Common myeloid progenitor, CD34-positive (primary cell): ENCODE results near the gene NECTIN1.

Source experiments
- CTCF ChIA-PET: fragments of 350-600 bp; sonication (Branson Sonifier 250); formaldehyde crosslinking; loops from one replicate; lab custom pipeline; 2021; ENCODE audit warnings: antibody characterized with exemption; lab: Charles Lee
- POLR2A ChIA-PET: fragments of 350-600 bp; sonication (Branson Sonifier 250); formaldehyde crosslinking; loops from one replicate; lab custom pipeline; 2021; ENCODE audit warnings: antibody characterized with exemption; lab: Charles Lee
- DNase-seq, 3 donors: peaks; one replicate each; pipeline versions ENCODE4 v3.0.0 to v3.0.0-alpha.2; 2013
- H3K27ac ChIP-seq, 2 experiments: 1 replicate in 1 of 2; 2 replicates in 1 of 2; pipeline ENCODE4 v1.7.0; 2013; ENCODE audit warnings: inconsistent platforms in 2 of 2, low read length in 2 of 2, mild to moderate bottlenecking in 2 of 2, low read depth in 1 of 2, moderate library complexity in 1 of 2; ENCODE audit not compliant: severe bottlenecking in 2 of 2, insufficient read depth in 1 of 2, poor library complexity in 1 of 2
- H3K27me3 ChIP-seq, 5 experiments: replicated peaks in 2 of 5; 1 replicate in 3 of 5; 2 replicates in 2 of 5; pipeline versions ENCODE4 v1.6.1 to v1.7.0; 2013; ENCODE audit warnings: low read length in 4 of 5, mild to moderate bottlenecking in 2 of 5, moderate library complexity in 2 of 5, inconsistent platforms in 1 of 5; ENCODE audit not compliant: insufficient read depth in 5 of 5, control insufficient read depth in 4 of 5
- H3K36me3 ChIP-seq, 4 experiments: 1 replicate in 2 of 4; 2 replicates in 2 of 4; pipeline versions ENCODE4 v1.6.1 to v1.7.0; 2013; ENCODE audit warnings: low read length in 3 of 4, control low read depth in 1 of 4, mild to moderate bottlenecking in 1 of 4; ENCODE audit not compliant: control insufficient read depth in 4 of 4, insufficient read depth in 4 of 4
- H3K4me1 ChIP-seq, 4 experiments: 1 replicate in 3 of 4; 2 replicates in 1 of 4; pipeline versions ENCODE4 v1.6.1 to v1.7.1; 2013; ENCODE audit warnings: low read length in 3 of 4, mild to moderate bottlenecking in 3 of 4, control low read depth in 1 of 4, inconsistent platforms in 1 of 4, moderate library complexity in 1 of 4; ENCODE audit not compliant: control insufficient read depth in 4 of 4, insufficient read depth in 4 of 4; ENCODE audit errors: control extremely low read depth in 1 of 4
- H3K4me3 ChIP-seq, 7 experiments: 1 replicate in 4 of 7; 2 replicates in 3 of 7; pipeline versions ENCODE4 v1.5.1 to v1.7.0; 2013; ENCODE audit warnings: mild to moderate bottlenecking in 7 of 7, low read length in 6 of 7, moderate library complexity in 6 of 7, inconsistent platforms in 2 of 7, low read depth in 2 of 7, control low read depth in 1 of 7; ENCODE audit not compliant: insufficient read depth in 4 of 7, control insufficient read depth in 1 of 7; ENCODE audit errors: extremely low read depth in 1 of 7
- H3K9me3 ChIP-seq, 5 experiments: 1 replicate in 4 of 5; 2 replicates in 1 of 5; pipeline versions ENCODE4 v1.6.1 to v1.7.1; 2013; ENCODE audit warnings: low read length in 4 of 5, mild to moderate bottlenecking in 2 of 5, inconsistent platforms in 1 of 5, low read depth in 1 of 5, moderate library complexity in 1 of 5; ENCODE audit not compliant: control insufficient read depth in 4 of 5, insufficient read depth in 2 of 5; ENCODE audit errors: control extremely low read depth in 1 of 5
- WGBS: methylation state at CpG from one replicate; pipeline ENCODE4 v1.1.5; 2013; ENCODE audit not compliant: insufficient coverage; 5-methylcytosine and 5-hydroxymethylcytosine counted together

The NECTIN1 gene

GRCh38 chr11:119610836-119611426 is 118.1 kb downstream of the NECTIN1 start:
- no peak for DNase-seq
- H3K9me3 ChIP-seq: no peaks in the 10 kb centered on the region
- CTCF ChIA-PET: no interaction called here
- no peak overlapping the region for H3K27ac ChIP-seq
- peaks cover 4 to 27% (median 6%) of the 10 kb centered on the region in 5 experiments for H3K27me3 ChIP-seq
- H3K4me1 ChIP-seq: peaks cover 0 to 3% (median 0%) of the 10 kb centered on the region in 4 experiments
- no peaks in the 10 kb centered on the region for H3K36me3 ChIP-seq
- POLR2A ChIA-PET: no interaction called here
- H3K4me3 ChIP-seq: no peak overlapping the region
- WGBS: 95% methylated on average over 2 of the region's 5 CpGs

GRCh38 chr11:119608781-119609180 is 120.2 kb downstream of the NECTIN1 start:
- ChIA-PET CTCF (interaction anchor here (0.5 kb wide), 1 partner anchor 1458 kb away, joined by 3 read pairs; no protein-coding TSS in a partner anchor), POLR2A (no interaction called here)
- H3K4me3 ChIP-seq: no peak overlapping the region

GRCh38 chr11:119608201-119608600 is 120.8 kb downstream of the NECTIN1 start:
- CTCF ChIA-PET: interaction anchor here (1.1 kb wide), 1 partner anchor 10 kb away, joined by 3 read pairs; no protein-coding TSS in a partner anchor
- POLR2A ChIA-PET: no interaction called here
- no peak overlapping the region for H3K4me3 ChIP-seq
- no peaks in the 10 kb centered on the region for H3K36me3 ChIP-seq
- H3K4me1 ChIP-seq: no peaks in the 10 kb centered on the region
- DNase-seq: no peak
- H3K27me3 ChIP-seq: peaks cover 5 to 33% (median 6%) of the 10 kb centered on the region in 5 experiments
- no peaks in the 10 kb centered on the region for H3K9me3 ChIP-seq
- H3K27ac ChIP-seq: no peak overlapping the region
- 77% methylated on average over 5 of the region's 6 CpGs for WGBS

More at GRCh38 chr11:119608781-119609180, 120.2 kb downstream of the NECTIN1 start:
- WGBS: 96% methylated on average over 3 of the region's 4 CpGs
- Histone ChIP-seq H3K4me1 (no peaks in the 10 kb centered on the region), H3K27me3 (peaks cover 5 to 33% (median 6%) of the 10 kb centered on the region in 5 experiments), H3K36me3 (no peaks in the 10 kb centered on the region), H3K27ac (no peak overlapping the region), H3K9me3 (no peaks in the 10 kb centered on the region)
- no peak for DNase-seq

GRCh38 chr11:119607726-119608125 is 121.3 kb downstream of the NECTIN1 start:
- no peak for DNase-seq
- ChIA-PET POLR2A (no interaction called here), CTCF (interaction anchor here (0.7 to 1.5 kb wide), 3 partner anchors 10 to 300 kb away, joined by 3 to 4 read pairs (median 3); no protein-coding TSS in a partner anchor)
- peaks cover 5 to 33% (median 6%) of the 10 kb centered on the region in 5 experiments for H3K27me3 ChIP-seq
- H3K27ac ChIP-seq: no peak overlapping the region
- WGBS: 47% methylated on average over 5 of the region's 5 CpGs
- no peaks in the 10 kb centered on the region for H3K9me3 ChIP-seq
- H3K4me3 ChIP-seq: no peak overlapping the region
- no peaks in the 10 kb centered on the region for H3K36me3 ChIP-seq
- H3K4me1 ChIP-seq: no peaks in the 10 kb centered on the region

GRCh38 chr11:119605137-119605665 is 123.8 kb downstream of the NECTIN1 start:
- H3K27ac ChIP-seq: no peak overlapping the region
- DNase-seq: no peak
- WGBS: 88% methylated on average over 17 of the region's 17 CpGs
- H3K36me3 ChIP-seq: no peaks in the 10 kb centered on the region
- no peaks in the 10 kb centered on the region for H3K4me1 ChIP-seq
- no peak overlapping the region for H3K4me3 ChIP-seq
- ChIA-PET CTCF (interaction anchor here (1.0 kb wide), 1 partner anchor 20 kb away, joined by 3 read pairs; no protein-coding TSS in a partner anchor), POLR2A (no interaction called here)
- peaks cover 5 to 33% (median 6%) of the 10 kb centered on the region in 5 experiments for H3K27me3 ChIP-seq
- H3K9me3 ChIP-seq: no peaks in the 10 kb centered on the region

GRCh38 chr11:119602745-119603373 is 126.1 kb downstream of the NECTIN1 start:
- POLR2A ChIA-PET: no interaction called here
- no peak overlapping the region for H3K4me3 ChIP-seq
- H3K27ac ChIP-seq: no peak overlapping the region
- WGBS: 89% methylated on average over 22 of the region's 28 CpGs
- no peaks in the 10 kb centered on the region for H3K9me3 ChIP-seq
- CTCF ChIA-PET: interaction anchor here (1.1 to 2.0 kb wide), 4 partner anchors 12 to 42 kb away, joined by 3 to 6 read pairs (median 4); no protein-coding TSS in a partner anchor
- peaks cover 0 to 24% (median 6%) of the 10 kb centered on the region in 5 experiments for H3K27me3 ChIP-seq
- H3K36me3 ChIP-seq: no peaks in the 10 kb centered on the region
- no peak for DNase-seq
- H3K4me1 ChIP-seq: no peaks in the 10 kb centered on the region
